Activated CD8-positive, alpha-beta memory T cell treated with anti-CD3 and anti-CD28 coated beads, Interleukin-2, amount 50 U/mL, for 4 hours (primary cell): ENCODE measurements around the gene CCL25.
A peak's percentile ranks its signal among the peaks of the same experiment; 100 is the strongest.
"Not testable (repeated sequence)": the region's sequence is repeated elsewhere in the genome, so short reads cannot be mapped to it uniquely, and the experiment has no call there.

Experiments
- DNase-seq: peaks from one replicate; pipeline ENCODE4 v3.0.0-alpha.2; 2020

CCL25 gene

GRCh38 chr19:8052464-8052859 lies at the start of gene CCL25:
TSS of gene CCL25 (plus strand) at chr19:8052760. CDS start at chr19:8053050, 290 bp downstream.
- no peak for DNase-seq

GRCh38 chr19:8004001-8004400 lies 48.6 kb upstream of the CCL25 start:
- no peak for DNase-seq

- no peak for DNase-seq
Observed at GRCh38 chr19:8004723-8005513, 47.6 kb upstream of the CCL25 start.

- DNase-seq = peak; percentile 90
Observed at GRCh38 chr19:8005534-8006256, 46.9 kb upstream of the CCL25 start, which contains the start of gene ELAVL1. TSS of gene ELAVL1 (minus strand) at chr19:8005641. CDS start at chr19:7991815, 13,826 bp downstream.

GRCh38 chr19:8017808-8018207 lies 34.8 kb upstream of the CCL25 start:
- DNase-seq = no peak

GRCh38 chr19:8020681-8021080 lies 31.9 kb upstream of the CCL25 start:
- DNase-seq = no peak

GRCh38 chr19:8021374-8021773 lies 31.2 kb upstream of the CCL25 start:
- no peak for DNase-seq

GRCh38 chr19:8022275-8022674 lies 30.3 kb upstream of the CCL25 start:
- DNase-seq = no peak

GRCh38 chr19:8023371-8023770 lies 29.2 kb upstream of the CCL25 start:
- no peak for DNase-seq

GRCh38 chr19:8024256-8024655 lies 28.3 kb upstream of the CCL25 start:
- DNase-seq = not testable (repeated sequence)

- DNase-seq = no peak
Observed at GRCh38 chr19:8025316-8025715, 27.2 kb upstream of the CCL25 start.

- no peak for DNase-seq
Observed at GRCh38 chr19:8028951-8029491, 23.5 kb upstream of the CCL25 start.

GRCh38 chr19:8030960-8031359 lies 21.6 kb upstream of the CCL25 start:
- no peak for DNase-seq

GRCh38 chr19:8033287-8034177 lies 19.0 kb upstream of the CCL25 start:
- not testable (repeated sequence) for DNase-seq

GRCh38 chr19:8034178-8034525 lies 18.4 kb upstream of the CCL25 start:
- DNase-seq = no peak

GRCh38 chr19:8036434-8037099 lies 16.0 kb upstream of the CCL25 start:
- DNase-seq = no peak

GRCh38 chr19:8038815-8039214 lies 13.7 kb upstream of the CCL25 start:
- no peak for DNase-seq

- no peak for DNase-seq
Observed at GRCh38 chr19:8039231-8039630, 13.3 kb upstream of the CCL25 start.

GRCh38 chr19:8041531-8041931 lies 11.0 kb upstream of the CCL25 start:
- DNase-seq = no peak

- DNase-seq = no peak
Observed at GRCh38 chr19:8042900-8043299, 9.7 kb upstream of the CCL25 start.

GRCh38 chr19:8044018-8044417 lies 8.5 kb upstream of the CCL25 start:
- DNase-seq = no peak

- no peak for DNase-seq
Observed at GRCh38 chr19:8045872-8046568, 6.5 kb upstream of the CCL25 start.
